Endothelial cell of umbilical vein (primary cell): ENCODE results near the gene PARD3B. TPM values are rescaled to one million over a fixed set of nuclear protein-coding genes. Genes with fewer than 3 reads are reported as not detected.

Source experiments
- BruUV-seq: library from RNA; stranded (reverse); fragments of 400-500 nt; replicated peaks from 2 replicates; lab custom pipeline; 2021; lab: Mats Ljungman, UMichigan
- CTCF ChIA-PET: fragments of 300-600, 350-600 bp; sonication (Branson Sonifier 250); formaldehyde crosslinking; loops from one replicate; lab custom pipeline; 2021; ENCODE audit warnings: antibody characterized with exemption, inconsistent platforms; lab: Charles Lee
- POLR2A ChIA-PET: fragments of 300-600, 350-600 bp; sonication (Branson Sonifier 250); formaldehyde crosslinking; loops from one replicate; lab custom pipeline; 2021; ENCODE audit warnings: antibody characterized with exemption, inconsistent platforms; lab: Charles Lee
- DNase-seq: peaks from one replicate; pipeline ENCODE4 v3.0.0-alpha.2; 2011; ENCODE audit warnings: low read depth, low spot score
- FAIRE-seq: peaks from 2 replicates; lab custom pipeline; 2011; peaks lifted over from hg19 to GRCh38; lab: Jason Lieb, UNC
- H2AFZ ChIP-seq: 2 replicates; pipeline ENCODE4 v1.6.0; 2012; ENCODE audit warnings: low read depth, low read length, control low read depth, inconsistent platforms
- H3K27ac ChIP-seq: 2 replicates; pipeline ENCODE4 v1.5.1; 2011; ENCODE audit warnings: low read depth, mild to moderate bottlenecking, control low read depth, low read length, moderate library complexity; ENCODE audit not compliant: insufficient read depth
- H3K27me3 ChIP-seq, 2 experiments: 2 replicates each; pipeline versions ENCODE4 v1.6.0 to v1.6.1; 2011; ENCODE audit warnings: low read length in 2 of 2, mixed read lengths in 1 of 2; ENCODE audit not compliant: control insufficient read depth in 2 of 2, insufficient read depth in 2 of 2
- H3K36me3 ChIP-seq, 2 experiments: 2 replicates in 1 of 2; 3 replicates in 1 of 2; pipeline ENCODE4 v1.5.1; 2011; ENCODE audit warnings: low read length in 2 of 2, mild to moderate bottlenecking in 1 of 2, moderate library complexity in 1 of 2; ENCODE audit not compliant: control insufficient read depth in 2 of 2, insufficient read depth in 2 of 2; ENCODE audit errors: extremely low read depth in 1 of 2
- H3K4me1 ChIP-seq: 3 replicates; pipeline ENCODE4 v1.5.1; 2011; ENCODE audit warnings: mild to moderate bottlenecking, low read length; ENCODE audit not compliant: control insufficient read depth, insufficient read depth; ENCODE audit errors: extremely low read depth
- H3K4me2 ChIP-seq: 2 replicates; pipeline ENCODE4 v1.6.1; 2011; ENCODE audit warnings: low read length, control low read depth, mixed read lengths; ENCODE audit not compliant: insufficient read depth
- H3K4me3 ChIP-seq, 3 experiments: fragments of 200-600 bp in 1 of 3; sonication (generic), shearing (Covaris generic) in 1 of 3; replicated peaks in 1 of 3; 2 replicates each; pipeline ENCODE4 v1.5.1; 2011 to 2016; ENCODE audit warnings: control low read depth in 3 of 3, low read length in 3 of 3, mild to moderate bottlenecking in 2 of 3, inconsistent platforms in 1 of 3, low read depth in 1 of 3, moderate library complexity in 1 of 3; ENCODE audit not compliant: insufficient read depth in 1 of 3
- H3K79me2 ChIP-seq: 2 replicates; pipeline ENCODE4 v1.6.0; 2012; ENCODE audit warnings: low read length, inconsistent platforms; ENCODE audit not compliant: control insufficient read depth, insufficient read depth
- H3K9ac ChIP-seq: replicated peaks from 2 replicates; pipeline ENCODE3; 2011; ENCODE audit warnings: low read length, control low read depth; ENCODE audit not compliant: insufficient read depth; ENCODE audit errors: extremely low read depth
- H3K9me1 ChIP-seq: replicated peaks from 3 replicates; pipeline ENCODE4 v1.6.0; 2011; ENCODE audit warnings: mild to moderate bottlenecking, low read length; ENCODE audit not compliant: control insufficient read depth, insufficient read depth; ENCODE audit errors: extremely low read depth
- H3K9me3 ChIP-seq: replicated peaks from 2 replicates; pipeline ENCODE4 v1.5.1; 2012; ENCODE audit warnings: low read length, inconsistent platforms; ENCODE audit not compliant: control insufficient read depth, insufficient read depth
- H4K20me1 ChIP-seq: replicated peaks from 2 replicates; pipeline ENCODE3; 2011; ENCODE audit warnings: mild to moderate bottlenecking, low read length; ENCODE audit not compliant: control insufficient read depth, insufficient read depth; ENCODE audit errors: extremely low read depth
- EZH2 ChIP-seq: IDR thresholded peaks from 2 replicates; pipeline ENCODE4 v1.6.1; 2012; ENCODE audit warnings: borderline replicate concordance, low read depth, mild to moderate bottlenecking, moderate library complexity, low read length, inconsistent platforms; ENCODE audit not compliant: severe bottlenecking
- FOS ChIP-seq: IDR thresholded peaks from 2 replicates; pipeline ENCODE4 v1.6.1; 2011; ENCODE audit warnings: mild to moderate bottlenecking, low read length, moderate library complexity, borderline replicate concordance; ENCODE audit not compliant: insufficient read depth
- GATA2 ChIP-seq: IDR thresholded peaks from 2 replicates; pipeline ENCODE4 v1.7.0; 2011; ENCODE audit warnings: low read depth, mild to moderate bottlenecking, moderate library complexity, mixed read lengths, low read length; ENCODE audit not compliant: insufficient read length, insufficient read depth
- JUN ChIP-seq: IDR thresholded peaks from 2 replicates; pipeline ENCODE4 v1.6.1; 2011; ENCODE audit warnings: borderline replicate concordance, low read depth; ENCODE audit not compliant: insufficient read length, insufficient read depth
- MYC ChIP-seq: IDR thresholded peaks from one replicate; pipeline ENCODE4 v1.6.1; 2011; ENCODE audit warnings: mild to moderate bottlenecking, low read depth, low read length
- POLR2A ChIP-seq: IDR thresholded peaks from 2 replicates; pipeline ENCODE4 v1.6.1; 2012; ENCODE audit warnings: low read depth, mild to moderate bottlenecking, control low read depth, low read length
- POLR2AphosphoS5 ChIP-seq: IDR thresholded peaks from 2 replicates; pipeline ENCODE4 v1.6.1; 2012; ENCODE audit warnings: low read depth, mild to moderate bottlenecking, control low read depth, low read length, moderate library complexity; ENCODE audit not compliant: insufficient read depth
- dilution Hi-C: fragments of 300-500 bp; cut with MboI; formaldehyde crosslinking; loops from one replicate; pipeline ENCODE4 v1.15.0; 2019; ENCODE audit warnings: low sequenced_read_pairs; ENCODE audit not compliant: extremely low pct_ligation_motif_present
- intact Hi-C: fragments of 100-400 bp; cut with micrococcal nuclease; formaldehyde crosslinking; loops from one replicate; pipeline ENCODE4 v1.10.0; 2022
- polyA plus RNA-seq, 4 experiments: library from polyadenylated mRNA; depleted of rRNA in 3 of 4; stranded (reverse) in 3 of 4; unstranded in 1 of 4; fragments of >200 nt; gene quantifications; 2 replicates each; pipeline versions ENCODE4 v1.2.1 to v1.2.3, GENCODE V29; 2011 to 2012; ENCODE audit warnings: missing spikeins in 1 of 4
- total RNA-seq: library from RNA; stranded (reverse); gene quantifications from 2 replicates; pipeline ENCODE4 v1.2.3, GENCODE V29; 2021
- TF ChIP-seq, protein P1 (sequence below), 2 donors: IDR thresholded peaks; 1 replicate in 1 of 2; 2 replicates in 1 of 2; pipeline ENCODE4 v1.5.1; 2011; ENCODE audit warnings: low read length in 2 of 2, mild to moderate bottlenecking in 2 of 2, moderate library complexity in 2 of 2, control low read depth in 1 of 2, inconsistent platforms in 1 of 2, low read depth in 1 of 2; ENCODE audit not compliant: insufficient read depth in 1 of 2; ENCODE audit errors: extremely low read depth in 1 of 2
- TF ChIP-seq, protein P2 (sequence below): IDR thresholded peaks from 2 replicates; pipeline ENCODE4 v1.6.1; 2011; ENCODE audit not compliant: insufficient read depth, insufficient read length

The PARD3B gene
- total and polyA plus RNA-seq, 2 donors (not counting 3 experiments of a cell fraction or from before 2014, with no cell fraction given): 2.2 to 30.9 TPM

DNA sequence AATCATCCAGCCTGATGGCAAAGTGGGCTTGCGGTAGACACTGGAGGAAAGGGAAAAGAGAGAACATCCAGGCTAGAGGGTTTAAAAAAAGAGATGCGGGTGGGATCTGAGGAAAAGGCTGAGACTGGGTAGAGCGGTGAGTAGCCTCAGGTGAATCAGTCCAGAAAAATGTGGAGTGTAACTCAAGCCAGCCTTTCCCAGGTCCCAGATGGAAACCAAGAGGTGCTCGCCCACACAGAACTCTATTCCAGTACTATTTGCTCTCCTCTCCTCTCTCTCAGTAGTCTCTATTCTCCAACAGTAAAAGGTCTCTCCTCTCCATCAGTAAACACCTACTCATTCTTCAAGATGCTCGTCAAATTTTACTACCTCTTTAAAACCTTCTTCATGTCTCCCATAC lies 1098.7 kb downstream of the PARD3B start:
- Histone ChIP-seq H3K27me3 (peaks cover 0 to 5% of the 10 kb centered on the region in 2 experiments), H4K20me1 (no peaks in the 10 kb centered on the region), H3K4me1 (no peaks in the 10 kb centered on the region), H3K9me1 (no peaks in the 10 kb centered on the region), H3K79me2 (no peaks in the 10 kb centered on the region), H3K36me3 (no peaks in the 10 kb centered on the region), H3K4me3 (no peak overlapping the region), H3K9ac (no peak overlapping the region), H3K4me2 (no peak overlapping the region), H3K9me3 (no peaks in the 10 kb centered on the region), H3K27ac (no peak overlapping the region), H2AFZ (no peak overlapping the region)
- TF ChIP-seq MYC (no peak), FOS (no peak), POLR2AphosphoS5 (no peak), JUN (no peak), EZH2 (no peak), POLR2A (no peak), GATA2 (no peak)
- TF ChIP-seq, protein P1, sequence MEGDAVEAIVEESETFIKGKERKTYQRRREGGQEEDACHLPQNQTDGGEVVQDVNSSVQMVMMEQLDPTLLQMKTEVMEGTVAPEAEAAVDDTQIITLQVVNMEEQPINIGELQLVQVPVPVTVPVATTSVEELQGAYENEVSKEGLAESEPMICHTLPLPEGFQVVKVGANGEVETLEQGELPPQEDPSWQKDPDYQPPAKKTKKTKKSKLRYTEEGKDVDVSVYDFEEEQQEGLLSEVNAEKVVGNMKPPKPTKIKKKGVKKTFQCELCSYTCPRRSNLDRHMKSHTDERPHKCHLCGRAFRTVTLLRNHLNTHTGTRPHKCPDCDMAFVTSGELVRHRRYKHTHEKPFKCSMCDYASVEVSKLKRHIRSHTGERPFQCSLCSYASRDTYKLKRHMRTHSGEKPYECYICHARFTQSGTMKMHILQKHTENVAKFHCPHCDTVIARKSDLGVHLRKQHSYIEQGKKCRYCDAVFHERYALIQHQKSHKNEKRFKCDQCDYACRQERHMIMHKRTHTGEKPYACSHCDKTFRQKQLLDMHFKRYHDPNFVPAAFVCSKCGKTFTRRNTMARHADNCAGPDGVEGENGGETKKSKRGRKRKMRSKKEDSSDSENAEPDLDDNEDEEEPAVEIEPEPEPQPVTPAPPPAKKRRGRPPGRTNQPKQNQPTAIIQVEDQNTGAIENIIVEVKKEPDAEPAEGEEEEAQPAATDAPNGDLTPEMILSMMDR (IDR thresholded peaks at IDR 0.05; ENCODE audit: extremely low read depth in 1 of 2, insufficient read depth in 1 of 2, low read depth in 1 of 2, low read length in 2 of 2): no peak
- TF ChIP-seq, protein P2, sequence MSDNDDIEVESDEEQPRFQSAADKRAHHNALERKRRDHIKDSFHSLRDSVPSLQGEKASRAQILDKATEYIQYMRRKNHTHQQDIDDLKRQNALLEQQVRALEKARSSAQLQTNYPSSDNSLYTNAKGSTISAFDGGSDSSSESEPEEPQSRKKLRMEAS: no peak
- BruUV-seq: no TSS peak
- dilution Hi-C loops (no loop called here), intact Hi-C loops (no loop called here)
- ChIA-PET POLR2A (no interaction called here), CTCF (no interaction called here)
- FAIRE-seq: no peak
- no peak for DNase-seq
